ENCODE data around the gene FAM222A.

The FAM222A gene

GRCh38 chr12:109759595-109759994 is 46.0 kb downstream of the FAM222A start:
- TF ChIP-seq CTCF (IDR thresholded peaks at IDR 0.05; ENCODE audit: control insufficient read depth, insufficient read depth, low read depth, low read length, missing control alignments), result no peak
- H3K4me3 ChIP-seq (ENCODE audit: control insufficient read depth, low read depth, low read length), result no peak overlapping the region
- DNase-seq (ENCODE audit: low read depth), result no peak

GRCh38 chr12:109760031-109760929 is 46.7 kb downstream of the FAM222A start:
- no peak overlapping the region for H3K4me3 ChIP-seq (ENCODE audit: control insufficient read depth, low read depth, low read length)
- no peak for TF ChIP-seq CTCF (IDR thresholded peaks at IDR 0.05; ENCODE audit: control insufficient read depth, insufficient read depth, low read depth, low read length, missing control alignments)
- no peak for DNase-seq (ENCODE audit: low read depth)

GRCh38 chr12:109760930-109761921 is 47.6 kb downstream of the FAM222A start:
- DNase-seq (ENCODE audit: low read depth), result no peak
- no peak for TF ChIP-seq CTCF (IDR thresholded peaks at IDR 0.05; ENCODE audit: control insufficient read depth, insufficient read depth, low read depth, low read length, missing control alignments)
- H3K4me3 ChIP-seq (ENCODE audit: control insufficient read depth, low read depth, low read length), result no peak overlapping the region

GRCh38 chr12:109762071-109762672 is 48.5 kb downstream of the FAM222A start:
- no peak overlapping the region for H3K4me3 ChIP-seq (ENCODE audit: control insufficient read depth, low read depth, low read length)
- no peak for TF ChIP-seq CTCF (IDR thresholded peaks at IDR 0.05; ENCODE audit: control insufficient read depth, insufficient read depth, low read depth, low read length, missing control alignments)
- DNase-seq (ENCODE audit: low read depth), result no peak

GRCh38 chr12:109762673-109763191 is 49.1 kb downstream of the FAM222A start:
- no peak for TF ChIP-seq CTCF (IDR thresholded peaks at IDR 0.05; ENCODE audit: control insufficient read depth, insufficient read depth, low read depth, low read length, missing control alignments)
- H3K4me3 ChIP-seq (ENCODE audit: control insufficient read depth, low read depth, low read length), result no peak overlapping the region
- DNase-seq (ENCODE audit: low read depth), result no peak
